ENCODE data around the gene CERK. TPM values are rescaled to one million over a fixed set of nuclear protein-coding genes. Genes with fewer than 3 reads are reported as not detected.
A peak's percentile ranks its signal among the peaks of the same experiment; 100 is the strongest.

The CERK gene
- total and polyA plus RNA-seq, 2 of the 13 experiments (the other 11 are each of a cell fraction or from before 2014, with no cell fraction given), result 40.3 to 41.9 TPM

DNA sequence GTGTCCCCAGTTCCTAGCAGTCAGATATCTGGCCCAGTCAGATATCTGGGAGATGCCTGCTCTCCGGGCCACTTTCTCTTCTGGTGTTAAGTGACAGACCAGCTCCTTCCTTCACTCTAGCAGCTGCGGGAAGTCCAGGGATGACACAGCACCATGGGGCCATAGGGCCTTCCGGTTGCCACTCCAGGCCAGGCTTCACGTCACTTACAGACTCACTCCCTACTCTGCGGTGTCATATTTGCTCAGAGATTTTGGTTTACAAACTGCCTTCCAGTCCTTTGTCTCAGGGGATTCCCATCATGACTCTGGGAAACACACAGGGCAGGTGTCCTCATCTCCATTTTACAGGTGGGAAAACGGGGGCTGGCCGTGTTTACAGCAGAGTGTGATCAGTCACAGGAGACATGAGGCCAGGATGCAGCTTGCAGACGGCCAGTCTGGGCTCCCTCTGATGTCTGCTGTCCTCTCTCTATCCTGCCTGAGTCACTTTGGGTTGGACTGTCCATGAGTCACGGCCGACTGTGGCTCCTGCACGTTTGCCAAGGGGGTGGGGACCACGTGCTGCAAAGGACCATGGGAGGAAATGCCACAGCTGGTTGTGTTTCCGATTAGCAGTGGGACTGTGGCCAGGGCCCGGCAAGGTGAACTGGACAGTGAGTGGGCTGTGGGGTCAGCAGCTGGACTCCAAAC is 16.2 kb upstream of the CERK start (continued):
- no peak for TF ChIP-seq ZBTB37 (CRISPR knock-in tag; IDR thresholded peaks at IDR 0.05)
- TF ChIP-seq TOE1 (CRISPR knock-in tag; IDR thresholded peaks at IDR 0.05), result no peak
- TF ChIP-seq THAP9 (CRISPR knock-in tag; IDR thresholded peaks at IDR 0.05; ENCODE audit: borderline replicate concordance), result peak; percentile 57; the same call in 1 of the 2 replicates
- TF ChIP-seq MAFK (conservative IDR thresholded peaks at IDR 0.05 in 1 of 2, IDR thresholded peaks at IDR 0.05 in 1 of 2; ENCODE audit: low read length in 2 of 2), result no peak; a peak in 2 of 4 replicates
- TF ChIP-seq, protein P1, sequence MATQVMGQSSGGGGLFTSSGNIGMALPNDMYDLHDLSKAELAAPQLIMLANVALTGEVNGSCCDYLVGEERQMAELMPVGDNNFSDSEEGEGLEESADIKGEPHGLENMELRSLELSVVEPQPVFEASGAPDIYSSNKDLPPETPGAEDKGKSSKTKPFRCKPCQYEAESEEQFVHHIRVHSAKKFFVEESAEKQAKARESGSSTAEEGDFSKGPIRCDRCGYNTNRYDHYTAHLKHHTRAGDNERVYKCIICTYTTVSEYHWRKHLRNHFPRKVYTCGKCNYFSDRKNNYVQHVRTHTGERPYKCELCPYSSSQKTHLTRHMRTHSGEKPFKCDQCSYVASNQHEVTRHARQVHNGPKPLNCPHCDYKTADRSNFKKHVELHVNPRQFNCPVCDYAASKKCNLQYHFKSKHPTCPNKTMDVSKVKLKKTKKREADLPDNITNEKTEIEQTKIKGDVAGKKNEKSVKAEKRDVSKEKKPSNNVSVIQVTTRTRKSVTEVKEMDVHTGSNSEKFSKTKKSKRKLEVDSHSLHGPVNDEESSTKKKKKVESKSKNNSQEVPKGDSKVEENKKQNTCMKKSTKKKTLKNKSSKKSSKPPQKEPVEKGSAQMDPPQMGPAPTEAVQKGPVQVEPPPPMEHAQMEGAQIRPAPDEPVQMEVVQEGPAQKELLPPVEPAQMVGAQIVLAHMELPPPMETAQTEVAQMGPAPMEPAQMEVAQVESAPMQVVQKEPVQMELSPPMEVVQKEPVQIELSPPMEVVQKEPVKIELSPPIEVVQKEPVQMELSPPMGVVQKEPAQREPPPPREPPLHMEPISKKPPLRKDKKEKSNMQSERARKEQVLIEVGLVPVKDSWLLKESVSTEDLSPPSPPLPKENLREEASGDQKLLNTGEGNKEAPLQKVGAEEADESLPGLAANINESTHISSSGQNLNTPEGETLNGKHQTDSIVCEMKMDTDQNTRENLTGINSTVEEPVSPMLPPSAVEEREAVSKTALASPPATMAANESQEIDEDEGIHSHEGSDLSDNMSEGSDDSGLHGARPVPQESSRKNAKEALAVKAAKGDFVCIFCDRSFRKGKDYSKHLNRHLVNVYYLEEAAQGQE (IDR thresholded peaks at IDR 0.05; ENCODE audit: borderline replicate concordance in 1 of 2, low read depth in 1 of 2, low read length in 2 of 2), result no peak
- no peak for TF ChIP-seq KLF13 (CRISPR knock-in tag; IDR thresholded peaks at IDR 0.05)
- TF ChIP-seq HNF4A (CRISPR knock-in tag; IDR thresholded peaks at IDR 0.05), result peak; percentile 47
- peak; percentile 83 for TF ChIP-seq USF2 (IDR thresholded peaks at IDR 0.05; ENCODE audit: low read depth, low read length)
- TF ChIP-seq USF2 (CRISPR knock-in tag; IDR thresholded peaks at IDR 0.05; ENCODE audit: borderline replicate concordance), result peak; percentile 80; the same call in 1 of the 2 replicates
- peak; percentile 85; the same call in 1 of the 2 replicates for TF ChIP-seq ZNF850 (CRISPR knock-in tag; conservative IDR thresholded peaks at IDR 0.05)
- TF ChIP-seq SRSF9 (IDR thresholded peaks at IDR 0.05; ENCODE audit: borderline replicate concordance, insufficient read depth, low read depth, low read length, poor library complexity, severe bottlenecking), result no peak
- peak; percentile 86; the same call in 1 of the 2 replicates for TF ChIP-seq EEA1 (CRISPR knock-in tag; IDR thresholded peaks at IDR 0.05; ENCODE audit: borderline replicate concordance)
- no peak for TF ChIP-seq TEAD2 (CRISPR knock-in tag; IDR thresholded peaks at IDR 0.05)
- TF ChIP-seq, protein P2, sequence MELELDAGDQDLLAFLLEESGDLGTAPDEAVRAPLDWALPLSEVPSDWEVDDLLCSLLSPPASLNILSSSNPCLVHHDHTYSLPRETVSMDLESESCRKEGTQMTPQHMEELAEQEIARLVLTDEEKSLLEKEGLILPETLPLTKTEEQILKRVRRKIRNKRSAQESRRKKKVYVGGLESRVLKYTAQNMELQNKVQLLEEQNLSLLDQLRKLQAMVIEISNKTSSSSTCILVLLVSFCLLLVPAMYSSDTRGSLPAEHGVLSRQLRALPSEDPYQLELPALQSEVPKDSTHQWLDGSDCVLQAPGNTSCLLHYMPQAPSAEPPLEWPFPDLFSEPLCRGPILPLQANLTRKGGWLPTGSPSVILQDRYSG (CRISPR knock-in tag; IDR thresholded peaks at IDR 0.05), result no peak
- TF ChIP-seq ZNF570 (CRISPR knock-in tag; IDR thresholded peaks at IDR 0.05; ENCODE audit: borderline replicate concordance), result no peak
- no peak for TF ChIP-seq NKX3-1 (CRISPR knock-in tag; IDR thresholded peaks at IDR 0.05)
- TF ChIP-seq ZBTB42 (CRISPR knock-in tag; IDR thresholded peaks at IDR 0.05), result 0 out of 2 replicates have a peak, but pooled peaks have one; percentile 62

All from HepG2 (cell line).